H9 (cell line): ENCODE results near the gene PPP1R8. TPM values are rescaled to one million over a fixed set of nuclear protein-coding genes. Genes with fewer than 3 reads are reported as not detected.

Experiments
- DNase-seq: peaks from one replicate; pipeline ENCODE4 v3.0.0-alpha.2; 2017
- H2AFZ ChIP-seq: one replicate; pipeline ENCODE4 v1.6.1; 2013; ENCODE audit warnings: mild to moderate bottlenecking, low read length, control low read depth, moderate library complexity
- H2AK5ac ChIP-seq: 2 replicates; pipeline ENCODE4 v1.6.1; 2013; ENCODE audit warnings: low read length, control low read depth, mixed read lengths; ENCODE audit not compliant: insufficient read length
- H2BK120ac ChIP-seq: one replicate; pipeline ENCODE4 v1.6.1; 2013; ENCODE audit warnings: low read depth, mild to moderate bottlenecking, low read length, control low read depth, inconsistent platforms; ENCODE audit not compliant: poor library complexity, severe bottlenecking
- H2BK12ac ChIP-seq: 2 replicates; pipeline ENCODE4 v1.6.1; 2013; ENCODE audit warnings: low read length, control low read depth, mixed read lengths, low read depth; ENCODE audit not compliant: insufficient read length
- H2BK15ac ChIP-seq: 2 replicates; pipeline ENCODE4 v1.6.1; 2013; ENCODE audit warnings: low read depth, low read length, control low read depth
- H2BK20ac ChIP-seq: one replicate; pipeline ENCODE4 v1.6.1; 2013; ENCODE audit warnings: low read depth, mild to moderate bottlenecking, low read length, control low read depth, inconsistent platforms; ENCODE audit not compliant: poor library complexity, severe bottlenecking
- H2BK5ac ChIP-seq: 2 replicates; pipeline ENCODE4 v1.6.1; 2013; ENCODE audit warnings: low read length, control low read depth, mixed read lengths; ENCODE audit not compliant: insufficient read length
- H3K14ac ChIP-seq: 2 replicates; pipeline ENCODE4 v1.6.1; 2013; ENCODE audit warnings: low read length, control low read depth; ENCODE audit not compliant: insufficient read depth
- H3K18ac ChIP-seq: 2 replicates; pipeline ENCODE4 v1.6.1; 2013; ENCODE audit warnings: low read depth, mild to moderate bottlenecking, mixed read lengths, low read length, control low read depth; ENCODE audit not compliant: insufficient read length
- H3K23ac ChIP-seq: 2 replicates; pipeline ENCODE4 v1.6.1; 2013; ENCODE audit warnings: low read length, control low read depth, mixed read lengths, low read depth; ENCODE audit not compliant: insufficient read length
- H3K23me2 ChIP-seq: 2 replicates; pipeline ENCODE4 v1.6.1; 2013; ENCODE audit warnings: low read depth, mild to moderate bottlenecking, mixed read lengths, low read length, control low read depth; ENCODE audit not compliant: insufficient read length, poor library complexity, severe bottlenecking
- H3K27ac ChIP-seq: 2 replicates; pipeline ENCODE4 v1.5.1; 2013; ENCODE audit warnings: low read length, control low read depth, mixed read lengths, low read depth; ENCODE audit not compliant: insufficient read length
- H3K27me3 ChIP-seq: 2 replicates; pipeline ENCODE4 v1.6.1; 2013; ENCODE audit warnings: low read length, control low read depth, inconsistent platforms; ENCODE audit not compliant: insufficient read depth
- H3K4ac ChIP-seq: 2 replicates; pipeline ENCODE4 v1.6.1; 2013; ENCODE audit warnings: low read depth, mild to moderate bottlenecking, control low read depth, inconsistent platforms, low read length, moderate library complexity
- H3K4me1 ChIP-seq: 2 replicates; pipeline ENCODE4 v1.6.1; 2013; ENCODE audit warnings: low read length, control low read depth, inconsistent platforms; ENCODE audit not compliant: insufficient read depth
- H3K4me2 ChIP-seq: 2 replicates; pipeline ENCODE4 v1.6.1; 2013; ENCODE audit warnings: low read length, control low read depth, mixed read lengths; ENCODE audit not compliant: insufficient read length, insufficient read depth
- H3K56ac ChIP-seq: 2 replicates; pipeline ENCODE4 v1.6.1; 2013; ENCODE audit warnings: low read depth, mild to moderate bottlenecking, mixed read lengths, low read length, control low read depth; ENCODE audit not compliant: insufficient read length
- H3K79me1 ChIP-seq: 2 replicates; pipeline ENCODE4 v1.6.1; 2013; ENCODE audit warnings: low read depth, mild to moderate bottlenecking, moderate library complexity, low read length, control low read depth, inconsistent platforms; ENCODE audit not compliant: insufficient read depth, poor library complexity, severe bottlenecking
- H3K79me2 ChIP-seq: 2 replicates; pipeline ENCODE4 v1.6.1; 2013; ENCODE audit warnings: low read length, control low read depth, inconsistent platforms; ENCODE audit not compliant: insufficient read depth
- H3K9ac ChIP-seq: 2 replicates; pipeline ENCODE4 v1.6.1; 2013; ENCODE audit warnings: low read length, control low read depth, mixed read lengths; ENCODE audit not compliant: insufficient read length; ENCODE audit errors: extremely low read depth
- H3K9me3 ChIP-seq: one replicate; pipeline ENCODE4 v1.6.1; 2013; ENCODE audit warnings: low read depth, low read length, inconsistent platforms; ENCODE audit not compliant: control insufficient read depth
- H3T11ph ChIP-seq: one replicate; pipeline ENCODE4 v1.6.1; 2013; ENCODE audit warnings: mild to moderate bottlenecking, low read length, control low read depth, inconsistent platforms
- H4K20me1 ChIP-seq: one replicate; pipeline ENCODE4 v1.6.1; 2013; ENCODE audit not compliant: control insufficient read depth, insufficient read length, insufficient read depth
- H4K5ac ChIP-seq: 2 replicates; pipeline ENCODE4 v1.6.1; 2013; ENCODE audit warnings: low read depth, mild to moderate bottlenecking, mixed read lengths, low read length, control low read depth; ENCODE audit not compliant: insufficient read length
- H4K8ac ChIP-seq: replicated peaks from 2 replicates; pipeline ENCODE4 v1.6.1; 2013; ENCODE audit warnings: low read length, control low read depth, mixed read lengths, low read depth; ENCODE audit not compliant: insufficient read length
- H4K91ac ChIP-seq: 2 replicates; pipeline ENCODE4 v1.6.1; 2013; ENCODE audit warnings: low read depth, mild to moderate bottlenecking, moderate library complexity, mixed read lengths, low read length, control low read depth; ENCODE audit not compliant: insufficient read length
- H3K27ac Mint-ChIP-seq, 3 experiments: 2 replicates in 2 of 3; 3 replicates in 1 of 3; pipeline ENCODE4 v1.8.0; 2020 to 2021; ENCODE audit warnings: mixed read lengths in 3 of 3, mild to moderate bottlenecking in 1 of 3, moderate library complexity in 1 of 3
- H3K27me3 Mint-ChIP-seq: 2 replicates; pipeline ENCODE4 v1.8.0; 2021; ENCODE audit warnings: low read depth, mild to moderate bottlenecking, moderate library complexity, mixed read lengths
- H3K36me3 Mint-ChIP-seq, 3 experiments: 2 replicates in 2 of 3; 3 replicates in 1 of 3; pipeline ENCODE4 v1.8.0; 2020 to 2021; ENCODE audit warnings: low read depth in 3 of 3, mixed read lengths in 3 of 3; ENCODE audit not compliant: insufficient read depth in 1 of 3
- H3K4me1 Mint-ChIP-seq, 2 experiments: 2 replicates each; pipeline ENCODE4 v1.8.0; 2020; ENCODE audit warnings: mixed read lengths in 2 of 2
- H3K4me3 Mint-ChIP-seq, 2 experiments: 2 replicates in 1 of 2; 3 replicates in 1 of 2; pipeline ENCODE4 v1.8.0; 2020 to 2021; ENCODE audit warnings: mild to moderate bottlenecking in 2 of 2, mixed read lengths in 2 of 2, moderate library complexity in 1 of 2
- H3K9me3 Mint-ChIP-seq, 2 experiments: 2 replicates in 1 of 2; 3 replicates in 1 of 2; pipeline ENCODE4 v1.8.0; 2020; ENCODE audit warnings: mild to moderate bottlenecking in 2 of 2, mixed read lengths in 2 of 2, moderate library complexity in 1 of 2
- WGBS: extraction: QIAGEN DNeasy Blood & Tissue Kit; methylation state at CpG from one replicate; pipeline ENCODE4 v1.1.7; 2013; ENCODE audit warnings: missing lambda C conversion rate, low lambda C conversion rate, mixed read lengths; ENCODE audit not compliant: insufficient read length; ENCODE audit errors: extremely low coverage; 5-methylcytosine and 5-hydroxymethylcytosine counted together
- total RNA-seq: library from RNA; stranded (reverse); gene quantifications from 2 replicates; pipeline ENCODE4 v1.2.1, GENCODE V29; 2021
- TF ChIP-seq, protein P1 (sequence below): fragments of 200-600 bp; sonication (generic); conservative IDR thresholded peaks from 3 replicates; pipeline ENCODE4 v1.8.0; 2021; ENCODE audit warnings: antibody characterized with exemption, mild to moderate bottlenecking

PPP1R8 gene
- total RNA-seq, 1 experiment from 2014 or later, result 58.8 TPM

- Histone ChIP-seq H2BK120ac (no peak overlapping the region), H2BK20ac (no peak overlapping the region), H4K5ac (no peak overlapping the region), H3K18ac (no peak overlapping the region), H3T11ph (no peak overlapping the region), H4K8ac (no peak overlapping the region), H3K56ac (no peak overlapping the region), H4K20me1 (no peaks in the 10 kb centered on the region), H3K79me1 (no peaks in the 10 kb centered on the region), H4K91ac (no peak overlapping the region), H3K79me2 (no peaks in the 10 kb centered on the region), H3K23me2 (no peaks in the 10 kb centered on the region), H2AFZ (no peak overlapping the region), H3K9ac (no peak overlapping the region), H3K23ac (no peak overlapping the region), H3K4me1 (no peaks in the 10 kb centered on the region), H3K9me3 (no peaks in the 10 kb centered on the region), H2AK5ac (no peak overlapping the region), H3K27me3 (no peaks in the 10 kb centered on the region), H3K4ac (no peak overlapping the region), H2BK12ac (no peak overlapping the region), H2BK15ac (no peak overlapping the region), H2BK5ac (no peak overlapping the region), H3K14ac (no peak overlapping the region), H3K4me2 (no peak overlapping the region), H3K27ac (no peak overlapping the region)
- Mint-ChIP-seq H3K9me3 (no peaks in the 10 kb centered on the region), H3K27me3 (no peaks in the 10 kb centered on the region; the same call in 1 of the 2 replicates), H3K4me1 (no peaks in the 10 kb centered on the region), H3K4me3 (no peak overlapping the region), H3K27ac (peak overlapping the region in 1 of 3 experiments; percentile 81; a peak in 3 of 7 replicates), H3K36me3 (peaks cover under 1 to 75% (median 51%) of the 10 kb centered on the region in 3 experiments; a peak in 6 of 7 replicates)
- no peak for DNase-seq
- TF ChIP-seq, protein P1, sequence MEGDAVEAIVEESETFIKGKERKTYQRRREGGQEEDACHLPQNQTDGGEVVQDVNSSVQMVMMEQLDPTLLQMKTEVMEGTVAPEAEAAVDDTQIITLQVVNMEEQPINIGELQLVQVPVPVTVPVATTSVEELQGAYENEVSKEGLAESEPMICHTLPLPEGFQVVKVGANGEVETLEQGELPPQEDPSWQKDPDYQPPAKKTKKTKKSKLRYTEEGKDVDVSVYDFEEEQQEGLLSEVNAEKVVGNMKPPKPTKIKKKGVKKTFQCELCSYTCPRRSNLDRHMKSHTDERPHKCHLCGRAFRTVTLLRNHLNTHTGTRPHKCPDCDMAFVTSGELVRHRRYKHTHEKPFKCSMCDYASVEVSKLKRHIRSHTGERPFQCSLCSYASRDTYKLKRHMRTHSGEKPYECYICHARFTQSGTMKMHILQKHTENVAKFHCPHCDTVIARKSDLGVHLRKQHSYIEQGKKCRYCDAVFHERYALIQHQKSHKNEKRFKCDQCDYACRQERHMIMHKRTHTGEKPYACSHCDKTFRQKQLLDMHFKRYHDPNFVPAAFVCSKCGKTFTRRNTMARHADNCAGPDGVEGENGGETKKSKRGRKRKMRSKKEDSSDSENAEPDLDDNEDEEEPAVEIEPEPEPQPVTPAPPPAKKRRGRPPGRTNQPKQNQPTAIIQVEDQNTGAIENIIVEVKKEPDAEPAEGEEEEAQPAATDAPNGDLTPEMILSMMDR, result no peak
- no CpG with 5 or more reads among the region's 15 CpGs for WGBS
These were observed 55.2 kb downstream of the PPP1R8 start for GRCh38 chr1:27885621-27886352.
